Activated CD8-positive, alpha-beta memory T cell treated with anti-CD3 and anti-CD28 coated beads for 48 hours (primary cell): ENCODE data around the gene ST8SIA6.
A peak's percentile ranks its signal among the peaks of the same experiment; 100 is the strongest.
"Not testable (repeated sequence)": the region's sequence is repeated elsewhere in the genome, so short reads cannot be mapped to it uniquely, and the experiment has no call there.

Source experiments
- DNase-seq, 3 experiments: peaks; one replicate each; pipeline ENCODE4 v3.0.0-alpha.2; 2020; ENCODE audit warnings: low read depth in 2 of 3, low spot score in 2 of 3

The ST8SIA6 gene

GRCh38 chr10:17454161-17455014 is at the start of gene ST8SIA6:
ST8SIA6 (minus strand) TSS chr10:17454595; CDS start chr10:17454255, 340 bp downstream.
- peak in 2 of 3 experiments; percentile 7 to 19 for DNase-seq

GRCh38 chr10:17503795-17504194 is 49.4 kb upstream of the ST8SIA6 start:
- no peak for DNase-seq

- no peak for DNase-seq
Observed at GRCh38 chr10:17502814-17503213, 48.4 kb upstream of the ST8SIA6 start.

GRCh38 chr10:17499014-17499413 is 44.6 kb upstream of the ST8SIA6 start:
- DNase-seq, result not testable (repeated sequence)

GRCh38 chr10:17497446-17498030 is 43.1 kb upstream of the ST8SIA6 start:
- DNase-seq, result no peak

- DNase-seq, result no peak
Observed at GRCh38 chr10:17494626-17495260, 40.3 kb upstream of the ST8SIA6 start.

- no peak for DNase-seq
Observed at GRCh38 chr10:17488848-17489247, 34.5 kb upstream of the ST8SIA6 start.

- DNase-seq, result no peak
Observed at GRCh38 chr10:17483079-17483478, 28.7 kb upstream of the ST8SIA6 start.

GRCh38 chr10:17479822-17480221 is 25.4 kb upstream of the ST8SIA6 start:
- no peak for DNase-seq

GRCh38 chr10:17479015-17479615 is 24.7 kb upstream of the ST8SIA6 start:
- no peak for DNase-seq

- DNase-seq, result no peak
Observed at GRCh38 chr10:17476073-17476472, 21.7 kb upstream of the ST8SIA6 start.

- no peak for DNase-seq
Observed at GRCh38 chr10:17475661-17476060, 21.3 kb upstream of the ST8SIA6 start.

- DNase-seq, result no peak
Observed at GRCh38 chr10:17474595-17475323, 20.4 kb upstream of the ST8SIA6 start.

- no peak for DNase-seq
Observed at GRCh38 chr10:17473228-17473950, 19.0 kb upstream of the ST8SIA6 start.

GRCh38 chr10:17472481-17473227 is 18.3 kb upstream of the ST8SIA6 start:
- no peak for DNase-seq

- DNase-seq, result no peak
Observed at GRCh38 chr10:17470246-17470645, 15.9 kb upstream of the ST8SIA6 start.

GRCh38 chr10:17465328-17466125 is 11.1 kb upstream of the ST8SIA6 start:
- no peak for DNase-seq

- no peak for DNase-seq
Observed at GRCh38 chr10:17464545-17464944, 10.2 kb upstream of the ST8SIA6 start.

- DNase-seq, result no peak
Observed at GRCh38 chr10:17460756-17461155, 6.4 kb upstream of the ST8SIA6 start.
